Measurements from ENCODE around the gene CD33.

DNA sequence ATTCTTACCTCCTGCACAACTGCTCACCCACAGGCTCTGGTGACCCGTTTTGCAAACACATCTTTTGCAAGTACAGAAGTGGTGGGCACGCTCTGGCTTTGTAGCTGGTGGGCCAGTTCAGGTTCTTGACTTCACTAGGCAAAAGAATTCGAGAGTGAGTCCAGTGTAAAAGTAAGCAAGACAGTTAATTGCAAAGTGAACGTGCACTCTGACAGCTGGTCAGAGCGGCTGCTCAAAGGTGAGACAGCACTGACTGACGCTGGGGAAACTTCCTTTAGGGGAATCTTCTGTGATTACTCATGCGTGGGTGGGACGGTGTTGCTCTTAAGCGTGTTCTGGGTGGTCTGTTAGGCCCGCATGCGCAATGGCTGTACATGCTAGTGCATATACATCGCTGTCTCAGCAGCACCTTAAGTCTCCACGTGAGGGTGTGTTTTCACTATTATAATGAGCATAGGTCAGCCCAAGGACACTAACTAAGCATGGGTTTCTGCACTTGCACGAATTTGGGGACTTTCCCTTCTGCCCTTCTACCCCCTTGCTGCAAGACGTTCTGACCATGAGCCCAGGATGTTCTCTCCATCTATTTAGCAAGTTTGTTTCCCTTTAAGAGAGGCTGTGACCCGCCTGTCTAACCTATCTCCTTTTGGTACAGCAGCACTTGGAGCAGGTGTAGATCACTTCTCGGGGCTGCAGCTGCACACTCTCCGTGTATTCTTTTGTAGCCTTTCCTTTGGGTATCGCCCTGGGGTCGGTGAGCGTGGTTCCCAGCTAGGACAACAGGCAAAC is 30.2 kb upstream of the CD33 start:
- TF ChIP-seq POLR2A (IDR thresholded peaks at IDR 0.05) (no peak), POLR2AphosphoS5 (IDR thresholded peaks at IDR 0.05) (no peak)
- TF ChIP-seq, protein P1, sequence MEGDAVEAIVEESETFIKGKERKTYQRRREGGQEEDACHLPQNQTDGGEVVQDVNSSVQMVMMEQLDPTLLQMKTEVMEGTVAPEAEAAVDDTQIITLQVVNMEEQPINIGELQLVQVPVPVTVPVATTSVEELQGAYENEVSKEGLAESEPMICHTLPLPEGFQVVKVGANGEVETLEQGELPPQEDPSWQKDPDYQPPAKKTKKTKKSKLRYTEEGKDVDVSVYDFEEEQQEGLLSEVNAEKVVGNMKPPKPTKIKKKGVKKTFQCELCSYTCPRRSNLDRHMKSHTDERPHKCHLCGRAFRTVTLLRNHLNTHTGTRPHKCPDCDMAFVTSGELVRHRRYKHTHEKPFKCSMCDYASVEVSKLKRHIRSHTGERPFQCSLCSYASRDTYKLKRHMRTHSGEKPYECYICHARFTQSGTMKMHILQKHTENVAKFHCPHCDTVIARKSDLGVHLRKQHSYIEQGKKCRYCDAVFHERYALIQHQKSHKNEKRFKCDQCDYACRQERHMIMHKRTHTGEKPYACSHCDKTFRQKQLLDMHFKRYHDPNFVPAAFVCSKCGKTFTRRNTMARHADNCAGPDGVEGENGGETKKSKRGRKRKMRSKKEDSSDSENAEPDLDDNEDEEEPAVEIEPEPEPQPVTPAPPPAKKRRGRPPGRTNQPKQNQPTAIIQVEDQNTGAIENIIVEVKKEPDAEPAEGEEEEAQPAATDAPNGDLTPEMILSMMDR (IDR thresholded peaks at IDR 0.05 in 8 of 11, conservative IDR thresholded peaks at IDR 0.05 in 3 of 11), result no peak
